ENCODE measurements around the gene MGLL. TPM values are rescaled to one million over a fixed set of nuclear protein-coding genes. Genes with fewer than 3 reads are reported as not detected.

Gene MGLL
- total RNA-seq, 1 experiment from 2014 or later: 6.8 TPM

- intact Hi-C loops (cut with micrococcal nuclease): no loop called here
- ATAC-seq (peak; percentile 30; the same call in 1 of the 2 replicates), DNase-seq (ENCODE audit: low read depth, low spot score) (no peak)
- CTCF ChIA-PET: interaction anchor here (2.2 kb wide), 1 partner anchor 29 kb away, joined by 6 read pairs; no protein-coding TSS in a partner anchor
- Histone ChIP-seq H3K36me3 (ENCODE audit: control insufficient read depth in 1 of 2, insufficient read depth in 2 of 2, low read length in 2 of 2) (no peaks in the 10 kb centered on the region), H3K79me2 (ENCODE audit: insufficient read depth, low read length) (no peaks in the 10 kb centered on the region), H3K9me2 (ENCODE audit: insufficient read depth) (no peaks in the 10 kb centered on the region), H3K4me1 (ENCODE audit: control insufficient read depth in 1 of 2, insufficient read depth in 2 of 2, low read length in 2 of 2) (peaks cover 42 to 79% of the 10 kb centered on the region in 2 experiments), H3K27ac (ENCODE audit: low read depth, low read length) (no peak overlapping the region), H3K9ac (ENCODE audit: low read length) (peak overlapping the region; percentile 34), H3K9me3 (ENCODE audit: control insufficient read depth in 1 of 2, insufficient read depth in 1 of 2, low read depth in 1 of 2, low read length in 2 of 2) (no peaks in the 10 kb centered on the region), H3K27me3 (ENCODE audit: insufficient read depth, low read length) (no peaks in the 10 kb centered on the region), H4K20me1 (ENCODE audit: insufficient read depth) (no peaks in the 10 kb centered on the region), H2AFZ (ENCODE audit: low read depth, low read length, poor library complexity, severe bottlenecking) (peak overlapping the region; percentile 17), H3K4me3 (replicated peaks in 1 of 2; ENCODE audit: low read depth in 1 of 2, low read length in 2 of 2) (peak overlapping the region in 1 of 2 experiments; percentile 1; a peak in 1 of 4 replicates), H3K4me2 (ENCODE audit: low read length) (peak overlapping the region; percentile 96)
- RAD21 ChIA-PET (ENCODE audit: low non-redundant PET in 1 of 2, low total read pairs in 2 of 2, uncharacterized antibody in 2 of 2, unreplicated experiment in 2 of 2): no interaction called here
- peak in 2 of 3 experiments; percentile 26 to 41; a peak in 3 of 6 replicates for TF ChIP-seq CTCF (IDR thresholded peaks at IDR 0.05 in 2 of 3, conservative IDR thresholded peaks at IDR 0.05 in 1 of 3; ENCODE audit: borderline replicate concordance in 1 of 3, insufficient read depth in 1 of 3, low read depth in 2 of 3, low read length in 2 of 3)
- TF ChIP-seq SRF (IDR thresholded peaks at IDR 0.05; ENCODE audit: low read depth): no peak
- no peak for TF ChIP-seq CEBPB (IDR thresholded peaks at IDR 0.05; ENCODE audit: low read depth)
- no peak for TF ChIP-seq SIN3A (IDR thresholded peaks at IDR 0.05; ENCODE audit: low read depth)
- TF ChIP-seq POLR2AphosphoS5 (IDR thresholded peaks at IDR 0.05; ENCODE audit: low read depth, low read length): no peak
- no peak for TF ChIP-seq RAD21 (IDR thresholded peaks at IDR 0.05; ENCODE audit: low read depth)
- POLR2A ChIA-PET: no interaction called here
- BruUV-seq (replicated peaks): no TSS peak
Measured at GRCh38 chr3:127820221-127820825, 2.0 kb downstream of the MGLL start.

GRCh38 chr3:127819656-127820055 lies 2.7 kb downstream of the MGLL start:
- peaks cover 42 to 84% of the 10 kb centered on the region in 2 experiments for H3K4me1 ChIP-seq (ENCODE audit: control insufficient read depth in 1 of 2, insufficient read depth in 2 of 2, low read length in 2 of 2)
- no peak overlapping the region for H2AFZ ChIP-seq (ENCODE audit: low read depth, low read length, poor library complexity, severe bottlenecking)
- ATAC-seq (no peak), DNase-seq (ENCODE audit: low read depth, low spot score) (no peak)
- no peaks in the 10 kb centered on the region for H3K9me3 ChIP-seq (ENCODE audit: control insufficient read depth in 1 of 2, insufficient read depth in 1 of 2, low read depth in 1 of 2, low read length in 2 of 2)
- no peaks in the 10 kb centered on the region for H4K20me1 ChIP-seq (ENCODE audit: insufficient read depth)
- no peak overlapping the region for H3K4me3 ChIP-seq (replicated peaks in 1 of 2; ENCODE audit: low read depth in 1 of 2, low read length in 2 of 2)
- intact Hi-C loops (cut with micrococcal nuclease): no loop called here
- ChIA-PET CTCF (no interaction called here), RAD21 (ENCODE audit: low non-redundant PET in 1 of 2, low total read pairs in 2 of 2, uncharacterized antibody in 2 of 2, unreplicated experiment in 2 of 2) (no interaction called here), POLR2A (no interaction called here)
- peak overlapping the region; percentile 96 for H3K4me2 ChIP-seq (ENCODE audit: low read length)
- H3K9ac ChIP-seq (ENCODE audit: low read length): peak overlapping the region; percentile 34; the same call in 1 of the 2 replicates
- no TSS peak for BruUV-seq (replicated peaks)
- no peaks in the 10 kb centered on the region for H3K9me2 ChIP-seq (ENCODE audit: insufficient read depth)
- no peaks in the 10 kb centered on the region for H3K36me3 ChIP-seq (ENCODE audit: control insufficient read depth in 1 of 2, insufficient read depth in 2 of 2, low read length in 2 of 2)
- no peaks in the 10 kb centered on the region for H3K79me2 ChIP-seq (ENCODE audit: insufficient read depth, low read length)
- H3K27me3 ChIP-seq (ENCODE audit: insufficient read depth, low read length): no peaks in the 10 kb centered on the region
- no peak overlapping the region for H3K27ac ChIP-seq (ENCODE audit: low read depth, low read length)
- TF ChIP-seq CEBPB (IDR thresholded peaks at IDR 0.05; ENCODE audit: low read depth) (no peak), SIN3A (IDR thresholded peaks at IDR 0.05; ENCODE audit: low read depth) (no peak), SRF (IDR thresholded peaks at IDR 0.05; ENCODE audit: low read depth) (no peak), CTCF (IDR thresholded peaks at IDR 0.05 in 2 of 3, conservative IDR thresholded peaks at IDR 0.05 in 1 of 3; ENCODE audit: borderline replicate concordance in 1 of 3, insufficient read depth in 1 of 3, low read depth in 2 of 3, low read length in 2 of 3) (no peak), ELF1 (IDR thresholded peaks at IDR 0.05; ENCODE audit: borderline replicate concordance, low read depth) (no peak), SP1 (IDR thresholded peaks at IDR 0.05; ENCODE audit: low read depth) (no peak), JUND (IDR thresholded peaks at IDR 0.05) (no peak), ZBTB33 (IDR thresholded peaks at IDR 0.05; ENCODE audit: extremely low read depth, insufficient replicate concordance, low read length) (no peak), FOSL1 (IDR thresholded peaks at IDR 0.05; ENCODE audit: low read depth) (no peak), RAD21 (IDR thresholded peaks at IDR 0.05; ENCODE audit: low read depth) (no peak)
- TF ChIP-seq, protein P1, sequence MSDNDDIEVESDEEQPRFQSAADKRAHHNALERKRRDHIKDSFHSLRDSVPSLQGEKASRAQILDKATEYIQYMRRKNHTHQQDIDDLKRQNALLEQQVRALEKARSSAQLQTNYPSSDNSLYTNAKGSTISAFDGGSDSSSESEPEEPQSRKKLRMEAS (IDR thresholded peaks at IDR 0.05): no peak
